HG02798 (cell line): ENCODE results near the gene C1orf35.
A peak's percentile ranks its signal among the peaks of the same experiment; 100 is the strongest.

ENCODE experiments used
- ATAC-seq: cut with Tn5 transposase; IDR thresholded peaks from one replicate; pipeline ENCODE4 v1.9.1; 2021; ENCODE audit warnings: mild to moderate bottlenecking; ENCODE audit not compliant: unreplicated experiment, poor library complexity

The C1orf35 gene

GRCh38 chr1:228143480-228144192, 40.5 kb upstream of the C1orf35 start:
- no peak for ATAC-seq

GRCh38 chr1:228142701-228143136, 39.6 kb upstream of the C1orf35 start:
- no peak for ATAC-seq

- ATAC-seq, result no peak
Observed at GRCh38 chr1:228142155-228142691, 39.1 kb upstream of the C1orf35 start.

- ATAC-seq, result no peak
Observed at GRCh38 chr1:228141226-228142044, 38.3 kb upstream of the C1orf35 start.

- no peak for ATAC-seq
Observed at GRCh38 chr1:228140724-228141225, 37.6 kb upstream of the C1orf35 start.

GRCh38 chr1:228139931-228140723, 37.0 kb upstream of the C1orf35 start, which contains the start of gene GUK1:
TSS of gene GUK1 (plus strand) at chr1:228140279. CDS start at chr1:228140303, 24 bp downstream.
- ATAC-seq, result peak; percentile 93

GRCh38 chr1:228139406-228139930, 36.3 kb upstream of the C1orf35 start:
- ATAC-seq, result no peak

GRCh38 chr1:228136901-228137300, 33.8 kb upstream of the C1orf35 start:
- ATAC-seq, result no peak

GRCh38 chr1:228134591-228134990, 31.5 kb upstream of the C1orf35 start:
- ATAC-seq, result no peak

- ATAC-seq, result no peak
Observed at GRCh38 chr1:228131766-228132165, 28.6 kb upstream of the C1orf35 start.

- no peak for ATAC-seq
Observed at GRCh38 chr1:228125185-228125584, 22.1 kb upstream of the C1orf35 start.

- ATAC-seq, result no peak
Observed at GRCh38 chr1:228123505-228123904, 20.4 kb upstream of the C1orf35 start.

- no peak for ATAC-seq
Observed at GRCh38 chr1:228122921-228123441, 19.9 kb upstream of the C1orf35 start.

GRCh38 chr1:228120857-228121489, 17.8 kb upstream of the C1orf35 start:
- no peak for ATAC-seq

- ATAC-seq, result no peak
Observed at GRCh38 chr1:228120351-228120750, 17.2 kb upstream of the C1orf35 start.

- ATAC-seq, result no peak
Observed at GRCh38 chr1:228118040-228118439, 14.9 kb upstream of the C1orf35 start.

GRCh38 chr1:228117335-228117734, 14.2 kb upstream of the C1orf35 start:
- no peak for ATAC-seq

- ATAC-seq, result no peak
Observed at GRCh38 chr1:228114827-228115226, 11.7 kb upstream of the C1orf35 start.

- ATAC-seq, result no peak
Observed at GRCh38 chr1:228112617-228113016, 9.5 kb upstream of the C1orf35 start.
